GM21619 (cell line): ENCODE data around the gene RPGRIP1L.
"Not testable (repeated sequence)": the region's sequence is repeated elsewhere in the genome, so short reads cannot be mapped to it uniquely, and the experiment has no call there.

Experiments used
- ATAC-seq: cut with Tn5 transposase; IDR thresholded peaks from one replicate; pipeline ENCODE4 v1.9.1; 2021; ENCODE audit not compliant: unreplicated experiment

RPGRIP1L gene

DNA sequence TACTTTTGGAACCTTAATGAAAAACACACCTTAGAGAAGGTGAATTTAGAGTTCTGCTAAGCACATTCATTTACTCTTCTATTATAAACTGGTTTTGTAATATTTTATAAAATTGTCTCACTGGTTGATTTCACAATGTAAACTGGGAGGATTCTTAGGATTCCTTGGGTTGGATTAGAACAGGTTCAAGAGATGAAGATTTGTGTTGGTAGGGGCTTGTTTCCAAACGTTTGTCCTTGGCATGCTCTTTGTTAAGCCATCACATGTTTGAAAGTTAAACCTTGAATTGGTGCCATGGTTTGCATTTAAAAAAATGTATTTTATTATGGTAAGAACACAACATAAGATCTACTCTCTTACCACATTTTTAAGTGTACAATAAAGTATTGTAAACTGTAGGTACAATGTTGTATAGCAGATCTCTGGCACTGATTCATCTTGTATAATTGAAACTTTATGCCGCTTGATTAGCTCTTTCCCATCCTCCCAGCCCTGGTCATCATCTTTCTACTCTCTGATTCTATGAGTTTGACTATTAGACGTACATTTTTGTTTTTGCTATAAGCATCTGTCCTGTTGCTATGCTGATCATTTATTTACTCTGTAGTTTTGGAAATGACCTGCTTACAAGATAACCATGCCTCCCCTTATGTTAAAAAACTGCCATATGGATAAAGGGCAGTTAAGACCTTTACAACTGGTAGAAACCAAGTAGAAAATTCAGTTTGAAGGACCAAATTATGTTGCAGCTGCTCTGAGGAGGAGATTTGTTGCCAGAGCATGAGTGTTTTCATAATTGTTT lies 9.9 kb upstream of the RPGRIP1L start:
- no peak for ATAC-seq

DNA sequence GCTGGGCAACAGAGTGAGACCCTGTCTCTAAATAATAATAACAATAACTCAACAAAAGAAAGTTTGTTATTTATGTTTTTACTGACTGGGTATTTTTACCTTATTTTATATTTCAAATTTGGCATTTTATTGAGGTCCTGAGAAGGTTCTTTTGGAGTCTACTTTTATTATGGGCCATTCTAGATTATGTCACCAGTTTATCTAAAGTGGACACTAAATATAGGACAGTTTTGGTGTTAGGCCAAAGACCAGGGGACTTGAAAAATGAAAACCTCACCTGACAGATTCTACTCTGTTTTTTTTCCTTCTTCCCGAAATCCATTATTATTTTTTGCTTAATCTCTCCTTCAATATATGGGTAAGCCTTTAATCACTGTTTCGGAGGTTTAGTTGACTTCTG lies 8.4 kb upstream of the RPGRIP1L start:
- ATAC-seq: no peak

DNA sequence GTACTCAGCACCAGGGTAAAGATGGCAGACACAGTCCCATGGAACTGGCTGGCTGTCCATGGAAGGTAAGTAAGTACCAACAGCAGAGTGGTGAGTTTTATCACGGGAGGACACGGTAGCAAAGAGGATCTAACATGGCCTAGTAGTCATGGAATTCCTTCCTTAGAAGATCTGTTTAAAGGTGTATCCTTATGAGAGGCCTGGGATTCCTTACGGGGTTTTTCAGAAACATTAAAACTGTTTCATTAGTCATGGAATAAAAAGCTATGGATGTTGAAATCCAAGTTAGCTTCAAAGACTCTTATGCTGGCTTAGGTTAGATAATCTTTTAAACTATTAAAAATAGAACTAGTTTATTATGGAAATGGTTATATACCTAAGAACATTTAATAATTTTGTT lies 7.7 kb upstream of the RPGRIP1L start:
- ATAC-seq: no peak

DNA sequence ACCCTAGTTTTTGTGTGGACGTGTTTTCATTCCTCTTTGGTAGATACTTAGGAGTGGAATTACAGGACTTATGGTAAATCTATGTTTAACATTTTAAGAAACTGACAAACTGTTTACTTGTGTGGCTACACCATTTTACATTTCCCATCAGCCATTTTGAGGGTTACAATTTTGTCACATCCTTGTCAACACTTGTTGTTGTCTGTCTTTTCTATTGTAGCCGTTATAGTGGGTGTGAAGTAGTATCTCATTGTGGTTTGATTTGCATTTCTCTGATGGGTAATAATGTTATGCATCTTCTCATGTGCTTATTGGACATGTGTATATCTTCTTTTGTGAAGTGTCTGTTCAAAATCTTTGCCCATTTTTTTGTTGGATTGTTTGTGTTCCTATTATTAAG lies 4.8 kb upstream of the RPGRIP1L start:
- no peak for ATAC-seq

DNA sequence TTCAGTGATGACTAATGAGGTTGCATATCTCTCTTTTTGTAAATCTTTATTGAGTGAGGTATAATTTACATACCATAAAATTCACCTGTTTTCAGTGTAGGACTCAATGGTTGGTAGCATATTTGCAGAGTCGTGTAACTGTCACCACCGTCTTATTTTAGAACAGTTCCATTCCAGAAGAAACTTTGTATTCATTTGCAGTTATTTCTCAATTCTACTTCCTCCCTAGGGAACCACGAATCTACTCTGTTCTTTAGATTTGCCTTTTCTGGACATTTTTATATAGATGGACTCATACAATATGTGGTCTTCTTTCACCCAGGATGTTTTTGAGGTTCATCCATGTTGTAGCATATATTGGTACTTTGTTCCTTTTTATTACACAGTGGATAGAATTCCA lies 4.0 kb upstream of the RPGRIP1L start:
- no peak for ATAC-seq

DNA sequence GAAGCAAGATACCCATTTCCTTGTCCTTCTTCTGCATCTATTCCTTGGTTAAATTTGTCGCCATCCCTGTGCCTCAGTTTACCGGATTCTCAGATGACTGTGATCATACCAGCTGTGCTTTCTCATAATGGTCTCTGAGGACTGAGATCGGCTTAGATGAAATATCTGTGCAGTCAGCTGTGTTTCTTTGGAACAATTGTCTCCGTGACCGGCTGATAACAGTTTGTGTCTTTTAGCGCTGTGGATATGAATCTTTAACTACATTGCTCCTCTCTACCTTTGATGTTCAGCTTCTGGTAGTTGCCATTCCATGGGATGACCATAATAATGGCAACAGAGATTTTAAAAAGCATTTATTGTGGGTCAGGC lies 770 bp upstream of the RPGRIP1L start:
- ATAC-seq: no peak

DNA sequence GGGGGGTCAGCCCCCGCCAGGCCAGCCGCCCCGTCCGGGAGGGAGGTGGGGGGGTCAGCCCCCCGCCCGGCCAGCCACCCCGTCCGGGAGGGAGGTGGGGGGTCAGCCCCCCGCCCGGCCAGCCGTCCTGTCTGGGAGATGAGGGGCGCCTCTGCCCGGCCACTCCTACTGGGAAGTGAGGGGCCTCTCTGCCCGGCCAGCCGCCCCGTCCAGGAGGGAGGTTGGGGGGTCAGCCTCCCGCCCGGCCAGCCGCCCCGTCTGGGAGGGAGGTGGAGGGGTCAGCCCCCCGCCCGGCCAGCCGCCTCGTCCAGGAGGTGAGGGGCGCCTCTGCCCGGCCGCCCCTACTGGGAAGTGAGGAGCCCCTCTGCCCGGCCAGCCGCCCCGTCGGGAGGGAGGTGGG lies 5.4 kb downstream of the RPGRIP1L start:
- not testable (repeated sequence) for ATAC-seq

DNA sequence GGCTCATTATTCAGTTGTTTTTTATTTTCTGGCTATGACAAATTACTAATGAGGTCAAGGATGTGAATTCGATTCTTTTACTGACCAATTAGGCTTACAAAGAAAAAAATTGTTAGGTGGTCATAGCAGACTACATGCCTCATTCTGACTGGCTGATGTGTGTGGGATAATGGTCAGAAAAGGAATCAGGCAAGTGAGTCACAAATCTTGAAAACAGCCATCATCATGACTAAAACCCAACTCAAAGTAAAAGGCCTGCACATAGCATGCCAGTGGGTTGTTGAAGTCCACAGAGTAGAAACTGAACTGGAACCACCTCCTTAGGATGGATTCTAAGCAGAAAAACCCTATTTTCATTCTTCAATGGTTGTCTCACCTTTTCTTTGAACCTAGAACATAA lies 8.6 kb downstream of the RPGRIP1L start:
- no peak for ATAC-seq

DNA sequence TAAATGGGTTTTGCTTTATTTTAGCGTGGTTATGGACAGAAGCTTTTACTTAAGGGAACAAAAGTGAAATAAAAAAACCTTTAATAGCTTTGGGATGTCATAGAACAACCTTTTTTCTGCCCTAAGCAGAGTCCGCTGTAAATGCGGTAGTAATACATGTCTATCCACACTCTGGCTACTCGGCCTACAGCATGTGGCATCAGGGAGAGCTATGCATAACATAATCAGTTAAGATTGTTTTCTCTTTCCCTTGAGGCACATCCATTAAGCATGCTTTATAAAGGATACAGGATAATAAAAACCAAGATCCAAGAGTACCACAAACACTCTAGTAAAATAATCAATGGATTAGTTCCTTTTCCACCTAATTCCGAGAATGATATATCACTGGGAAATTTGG lies 10.3 kb downstream of the RPGRIP1L start:
- ATAC-seq: no peak

DNA sequence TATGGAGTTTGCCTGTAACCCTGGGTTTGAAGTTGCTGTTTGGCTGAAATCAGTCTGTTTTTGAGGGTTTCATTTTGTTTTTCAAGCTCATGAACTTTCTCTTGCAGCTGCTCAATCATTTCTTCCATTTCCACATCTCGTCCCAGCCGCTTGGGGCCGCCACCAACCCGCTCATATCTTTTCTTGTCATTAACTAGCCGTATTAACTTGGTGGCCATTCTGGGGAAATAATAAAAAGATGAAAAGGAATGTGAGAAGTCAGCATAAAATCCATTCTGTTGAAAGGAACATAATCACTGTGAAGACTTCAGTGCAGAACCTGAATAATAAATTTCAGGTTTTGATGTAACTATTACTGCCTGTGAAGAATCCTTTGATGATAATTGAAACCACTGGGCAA lies 11.5 kb downstream of the RPGRIP1L start:
- ATAC-seq: no peak

DNA sequence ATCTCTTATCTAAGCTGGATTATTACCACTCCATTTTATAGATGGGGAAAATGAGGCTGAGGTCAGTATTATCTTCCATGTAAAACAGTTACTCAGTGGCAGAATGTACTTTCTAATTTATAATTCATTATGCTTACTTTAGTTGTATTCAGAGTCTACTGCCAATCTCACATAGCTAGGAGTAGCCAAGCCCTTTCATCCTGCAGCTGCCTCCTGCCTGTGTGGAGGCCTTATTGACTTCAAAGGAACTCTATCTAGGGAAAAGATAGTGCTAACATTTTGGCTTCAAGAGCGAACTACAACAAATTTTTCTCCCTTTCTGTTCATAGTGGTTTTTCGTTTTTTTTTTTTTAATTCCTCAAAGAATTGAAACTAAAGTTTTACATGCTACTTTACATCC lies 12.9 kb downstream of the RPGRIP1L start:
- ATAC-seq: no peak

DNA sequence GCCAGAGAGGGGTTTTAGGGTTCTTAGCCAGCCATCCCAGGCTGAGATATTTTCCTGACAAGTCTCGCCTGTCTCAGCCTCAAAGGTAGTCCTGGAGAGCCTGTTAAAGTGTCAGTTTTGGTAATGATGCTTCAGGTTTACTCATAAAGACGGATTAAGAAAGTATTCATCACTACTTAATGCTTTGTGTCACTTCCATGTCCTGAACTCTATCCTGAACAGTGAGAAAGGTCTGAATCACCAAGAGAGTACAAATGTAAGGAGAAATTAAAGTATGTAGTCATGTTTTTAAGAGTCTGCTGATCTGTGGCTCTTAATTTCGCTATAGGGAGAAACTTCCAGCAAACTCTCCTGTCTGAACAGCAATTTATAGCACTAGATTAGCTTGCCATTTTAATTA lies 14.0 kb downstream of the RPGRIP1L start:
- ATAC-seq: no peak

DNA sequence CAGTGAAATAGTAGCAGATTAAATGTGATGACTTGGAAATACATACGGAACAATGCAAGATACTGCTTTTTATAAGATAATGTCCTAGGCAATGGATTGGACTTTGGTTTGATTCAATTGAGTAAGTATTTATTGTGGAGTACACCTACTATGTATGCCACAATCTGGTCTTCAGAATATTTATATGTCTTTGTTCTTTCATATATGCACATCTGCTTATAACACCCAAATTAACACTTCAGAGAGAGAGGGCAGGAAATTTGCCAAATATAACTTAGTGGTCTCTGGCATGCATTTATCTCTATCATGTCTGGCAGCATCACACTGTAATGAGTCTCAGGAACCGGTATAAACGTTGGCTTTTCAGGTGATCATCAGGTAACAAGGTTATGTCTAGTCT lies 16.9 kb downstream of the RPGRIP1L start:
- no peak for ATAC-seq

DNA sequence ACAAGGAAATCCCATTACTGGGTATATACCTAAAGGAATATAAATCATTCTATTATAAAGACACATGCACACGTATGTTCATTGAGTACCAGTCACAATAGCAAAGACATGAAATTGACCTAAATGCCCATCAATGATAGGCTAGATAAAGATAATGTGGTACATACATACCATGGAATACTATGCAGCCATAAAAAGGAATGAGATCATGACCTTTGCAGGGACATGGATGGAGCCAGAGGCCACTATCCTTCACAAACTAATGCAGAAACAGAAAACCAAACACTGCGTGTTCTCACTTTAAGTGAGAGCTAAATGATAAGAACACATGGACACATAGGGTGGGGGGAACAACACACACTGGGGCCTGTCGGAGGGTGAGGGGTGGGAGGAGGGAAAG lies 18.3 kb downstream of the RPGRIP1L start:
- not testable (repeated sequence) for ATAC-seq

DNA sequence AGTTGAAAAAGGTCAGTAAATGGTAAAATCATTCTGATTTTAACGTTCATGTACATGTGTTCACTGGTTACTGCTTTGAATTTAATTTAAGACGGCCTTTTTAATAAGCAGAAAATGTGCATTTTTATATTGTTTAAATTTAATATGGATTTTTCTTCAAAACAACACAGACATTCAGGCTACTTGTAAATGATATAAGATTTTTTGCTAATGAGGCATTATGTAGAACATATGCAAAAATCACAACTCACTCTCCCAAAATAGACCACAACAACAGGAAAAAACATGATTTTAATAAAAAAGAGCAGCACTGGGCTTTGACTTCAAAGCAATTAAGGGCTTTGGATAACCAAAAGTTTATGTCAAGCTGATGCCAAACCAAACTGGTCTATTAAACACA lies 22.3 kb downstream of the RPGRIP1L start:
- ATAC-seq: no peak

DNA sequence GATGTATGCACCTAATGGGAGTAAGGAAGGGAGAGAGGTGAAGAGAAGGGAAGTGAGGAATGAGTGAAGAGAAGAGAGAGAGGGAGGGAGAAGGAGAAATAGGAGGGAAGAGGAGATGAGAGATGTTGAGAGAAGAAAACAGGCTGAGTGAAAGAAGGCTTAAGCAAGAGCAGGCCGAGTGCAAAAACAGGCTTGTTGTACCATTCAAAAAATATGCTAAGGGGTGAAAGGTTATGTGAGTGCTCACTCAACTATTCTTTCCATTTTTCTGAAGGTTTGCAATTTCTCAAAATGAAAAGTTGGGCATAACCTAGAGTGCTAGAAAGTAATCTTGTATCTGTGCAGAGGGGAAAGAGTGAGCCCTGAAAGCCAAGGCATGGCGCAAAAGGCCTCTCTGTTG lies 22.9 kb downstream of the RPGRIP1L start:
- no peak for ATAC-seq

DNA sequence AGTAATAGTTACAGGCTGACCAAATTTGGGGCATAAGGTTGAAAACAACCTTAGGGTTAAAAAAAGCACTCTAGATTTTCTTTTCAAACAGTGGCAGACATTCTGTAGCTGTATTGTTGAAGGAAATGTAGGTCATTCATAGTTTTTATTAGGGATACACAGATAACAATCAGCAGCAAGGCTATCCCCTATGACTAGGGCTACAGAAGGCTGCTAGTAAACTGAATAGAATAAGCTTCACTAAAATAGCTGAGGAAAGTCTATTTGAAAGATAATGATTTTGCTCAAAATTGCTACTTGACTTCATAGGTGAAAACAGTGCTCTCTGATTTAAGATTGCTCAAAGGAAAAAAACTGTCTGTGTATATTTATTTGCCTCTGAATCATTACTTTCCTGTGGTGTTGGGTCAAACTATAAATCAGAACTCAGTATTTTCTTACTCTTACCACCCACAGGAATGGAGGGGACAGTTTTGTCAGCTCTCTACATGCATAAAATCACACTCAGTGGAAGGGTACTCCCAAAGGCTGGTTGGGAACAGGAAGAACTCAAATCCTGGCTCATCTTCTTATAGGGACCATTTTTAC lies 24.8 kb downstream of the RPGRIP1L start:
- no peak for ATAC-seq

DNA sequence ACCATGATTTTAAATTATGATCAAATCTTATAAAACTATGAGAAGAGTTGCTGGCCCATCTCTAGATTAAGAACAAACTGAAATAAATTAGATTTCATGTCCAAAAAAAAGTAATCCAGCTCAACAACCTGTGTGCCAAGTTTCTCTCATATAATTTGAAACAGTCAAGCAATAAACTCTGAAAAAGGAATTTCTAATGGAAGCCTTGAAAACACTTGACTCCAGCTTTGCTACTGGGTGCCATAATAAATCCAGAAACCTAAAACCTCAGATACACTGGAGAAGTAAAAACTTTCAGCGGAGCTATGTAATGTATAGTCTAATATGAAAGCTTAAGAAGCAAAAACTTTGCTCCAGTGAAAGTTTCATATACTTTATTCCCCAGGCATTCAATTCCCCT lies 25.5 kb downstream of the RPGRIP1L start:
- no peak for ATAC-seq

DNA sequence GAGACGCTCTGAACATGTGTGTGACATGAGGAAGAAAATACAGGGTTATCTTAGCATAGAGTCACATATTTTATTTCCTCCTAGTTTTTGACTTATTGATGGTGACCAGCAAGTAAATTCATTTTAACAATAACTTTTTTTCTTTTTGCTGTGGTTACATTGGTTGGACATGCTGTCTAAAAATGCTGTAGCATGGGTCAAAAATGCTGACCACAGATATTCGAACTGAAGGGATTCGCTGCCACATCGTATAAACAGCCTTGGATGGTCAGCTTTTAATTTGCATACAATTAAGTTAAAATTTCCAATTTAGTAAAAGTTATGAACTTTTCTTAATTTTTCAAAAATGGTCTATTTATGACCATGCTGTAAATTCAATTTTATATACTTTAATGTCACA lies 30.5 kb downstream of the RPGRIP1L start:
- ATAC-seq: no peak

DNA sequence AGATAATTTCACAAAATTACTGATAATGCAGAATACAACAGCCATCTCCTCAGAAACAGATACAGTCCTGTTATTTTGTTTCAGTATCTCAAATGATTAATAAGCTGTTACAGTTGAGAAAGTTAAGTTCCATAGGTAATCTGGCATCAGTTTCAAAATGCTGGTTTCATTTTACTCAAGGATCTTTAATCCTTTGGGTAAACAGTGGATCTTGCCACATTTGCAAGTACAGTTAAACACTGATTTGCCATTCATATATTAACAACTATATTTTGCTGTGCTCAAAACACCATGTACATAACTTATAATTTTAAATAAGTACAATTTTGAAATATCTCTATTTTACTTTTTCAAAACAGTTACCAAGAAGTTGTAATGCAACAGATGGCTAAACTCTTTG lies 31.2 kb downstream of the RPGRIP1L start:
- ATAC-seq: no peak

DNA sequence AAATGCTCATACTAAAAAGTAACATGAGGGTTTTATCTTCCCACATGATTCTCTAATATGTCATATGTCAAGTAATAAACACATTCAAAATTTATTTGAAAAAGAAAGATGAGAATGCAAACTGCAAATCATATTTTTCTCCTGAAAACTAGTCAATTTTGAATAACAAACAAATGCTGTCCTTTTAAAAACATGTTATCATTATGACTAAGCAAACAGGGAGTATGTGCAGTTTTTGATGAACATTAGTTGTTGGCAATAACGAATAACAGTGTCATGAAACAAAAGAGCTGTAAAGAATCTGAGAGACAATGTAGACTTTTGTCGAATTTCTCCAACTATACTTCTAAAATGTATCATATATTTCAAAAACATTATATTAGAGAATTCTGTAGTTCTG lies 34.8 kb downstream of the RPGRIP1L start:
- ATAC-seq: no peak

DNA sequence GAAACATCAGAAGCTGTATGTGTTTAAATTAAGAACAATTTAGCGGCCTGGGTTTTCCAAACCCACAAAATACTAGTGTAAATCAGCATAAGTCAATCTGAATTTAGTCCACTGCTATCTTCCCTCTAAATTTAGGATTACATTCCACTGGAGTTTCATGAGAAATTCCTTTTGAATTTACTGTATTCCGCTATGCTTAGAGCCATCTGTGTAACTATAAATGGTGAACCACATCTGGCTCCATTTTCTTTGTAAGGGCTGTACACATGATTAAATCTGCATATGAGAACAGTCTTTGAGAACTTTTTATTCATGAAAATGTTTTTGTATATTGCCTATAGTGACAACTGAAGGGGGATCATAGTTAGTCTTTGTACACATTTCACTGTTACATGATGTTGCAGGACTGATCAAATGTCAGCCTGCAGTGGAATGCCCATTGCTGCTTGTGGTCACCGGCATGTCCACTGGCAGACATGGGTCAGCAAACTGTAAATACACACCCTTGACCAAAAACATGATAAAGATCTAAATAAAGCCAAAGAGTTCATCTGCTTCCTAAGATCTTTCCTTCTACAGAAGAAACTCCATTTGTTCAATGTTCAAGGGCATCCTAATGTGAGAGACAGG lies 36.8 kb downstream of the RPGRIP1L start:
- no peak for ATAC-seq
